AG04449 (cell line): ENCODE data around the gene PGAP1.
"Not testable (repeated sequence)": the region's sequence is repeated elsewhere in the genome, so short reads cannot be mapped to it uniquely, and the experiment has no call there.

Source experiments
- CTCF ChIA-PET: fragments of 350-600 bp; formaldehyde crosslinking; extraction: SDS; loops from one replicate; lab custom pipeline; 2021; ENCODE audit warnings: antibody characterized with exemption; lab: Yijun Ruan, JAX
- POLR2A ChIA-PET: fragments of 400-600, 350-600 bp; formaldehyde crosslinking; extraction: SDS; loops from one replicate; lab custom pipeline; 2020; ENCODE audit warnings: antibody characterized with exemption, inconsistent platforms; lab: Yijun Ruan, JAX
- DNase-seq: peaks from one replicate; pipeline ENCODE4 v3.0.0-alpha.2; 2010; ENCODE audit warnings: low read depth, low spot score
- H3K4me3 ChIP-seq: 2 replicates; pipeline ENCODE4 v1.5.1; 2011; ENCODE audit warnings: low read depth, mild to moderate bottlenecking, control low read depth, low read length
- TF ChIP-seq, protein P1 (sequence below): IDR thresholded peaks from one replicate; pipeline ENCODE4 v1.5.1; 2011; ENCODE audit warnings: mild to moderate bottlenecking, moderate library complexity, low read length, control low read depth, inconsistent platforms; ENCODE audit not compliant: insufficient read depth; ENCODE audit errors: missing control alignments

Gene PGAP1

DNA sequence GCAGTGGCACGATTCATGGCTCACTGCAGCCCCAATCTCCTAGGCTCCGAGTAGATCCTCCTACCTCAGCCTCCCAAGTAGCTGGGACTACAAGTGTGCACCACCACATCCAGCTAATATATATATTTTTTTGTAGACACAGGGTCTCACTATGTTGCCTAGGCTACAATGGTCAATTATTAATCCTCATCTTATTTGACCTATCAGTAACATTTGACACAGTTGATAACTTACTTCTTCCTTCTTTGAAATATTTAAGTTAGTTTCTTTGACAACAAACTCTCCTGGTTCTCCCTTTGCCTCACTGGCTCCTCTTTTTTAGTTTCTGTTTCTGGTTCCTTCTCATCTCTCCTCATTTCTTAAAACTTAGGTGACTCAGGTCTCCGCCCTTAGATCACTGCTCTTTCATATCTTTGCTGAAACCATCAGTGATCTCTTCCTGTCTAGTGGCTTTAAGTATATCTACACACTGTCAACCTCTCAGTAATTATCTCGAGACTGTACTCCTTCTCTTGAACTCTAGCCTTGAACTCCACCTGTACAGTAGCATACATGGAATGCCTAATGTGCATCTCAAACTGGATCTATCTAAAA, 11.5 kb downstream of the PGAP1 start:
- DNase-seq = no peak
- ChIA-PET POLR2A (no interaction called here), CTCF (no interaction called here)
- H3K4me3 ChIP-seq = no peak overlapping the region
- TF ChIP-seq, protein P1, sequence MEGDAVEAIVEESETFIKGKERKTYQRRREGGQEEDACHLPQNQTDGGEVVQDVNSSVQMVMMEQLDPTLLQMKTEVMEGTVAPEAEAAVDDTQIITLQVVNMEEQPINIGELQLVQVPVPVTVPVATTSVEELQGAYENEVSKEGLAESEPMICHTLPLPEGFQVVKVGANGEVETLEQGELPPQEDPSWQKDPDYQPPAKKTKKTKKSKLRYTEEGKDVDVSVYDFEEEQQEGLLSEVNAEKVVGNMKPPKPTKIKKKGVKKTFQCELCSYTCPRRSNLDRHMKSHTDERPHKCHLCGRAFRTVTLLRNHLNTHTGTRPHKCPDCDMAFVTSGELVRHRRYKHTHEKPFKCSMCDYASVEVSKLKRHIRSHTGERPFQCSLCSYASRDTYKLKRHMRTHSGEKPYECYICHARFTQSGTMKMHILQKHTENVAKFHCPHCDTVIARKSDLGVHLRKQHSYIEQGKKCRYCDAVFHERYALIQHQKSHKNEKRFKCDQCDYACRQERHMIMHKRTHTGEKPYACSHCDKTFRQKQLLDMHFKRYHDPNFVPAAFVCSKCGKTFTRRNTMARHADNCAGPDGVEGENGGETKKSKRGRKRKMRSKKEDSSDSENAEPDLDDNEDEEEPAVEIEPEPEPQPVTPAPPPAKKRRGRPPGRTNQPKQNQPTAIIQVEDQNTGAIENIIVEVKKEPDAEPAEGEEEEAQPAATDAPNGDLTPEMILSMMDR = no peak

GRCh38 chr2:196913691-196914090, 12.8 kb downstream of the PGAP1 start:
- no peak overlapping the region for H3K4me3 ChIP-seq
- TF ChIP-seq, protein P1 = no peak
- CTCF ChIA-PET = no interaction called here
- POLR2A ChIA-PET = no interaction called here
- DNase-seq = no peak

- not testable (repeated sequence) for H3K4me3 ChIP-seq
These were observed 21.1 kb downstream of the PGAP1 start for GRCh38 chr2:196905365-196905764.

GRCh38 chr2:196902828-196903227, 23.7 kb downstream of the PGAP1 start:
- POLR2A ChIA-PET = no interaction called here
- no peak overlapping the region for H3K4me3 ChIP-seq
- no peak for DNase-seq
- TF ChIP-seq, protein P1 = no peak
- CTCF ChIA-PET = interaction anchor here (1.1 kb wide), 1 partner anchor 475 kb away, joined by 3 read pairs; no protein-coding TSS in a partner anchor

More at GRCh38 chr2:196905365-196905764, 21.1 kb downstream of the PGAP1 start:
- POLR2A ChIA-PET, CTCF ChIA-PET, DNase-seq: not testable (repeated sequence)

- ChIA-PET CTCF (interaction anchor here (1.7 kb wide), 1 partner anchor 14 kb away, joined by 3 read pairs; no protein-coding TSS in a partner anchor), POLR2A (no interaction called here)
- no peak overlapping the region for H3K4me3 ChIP-seq
- TF ChIP-seq, protein P1 = no peak
- DNase-seq = no peak
These were observed 25.7 kb downstream of the PGAP1 start for GRCh38 chr2:196900843-196901242.

DNA sequence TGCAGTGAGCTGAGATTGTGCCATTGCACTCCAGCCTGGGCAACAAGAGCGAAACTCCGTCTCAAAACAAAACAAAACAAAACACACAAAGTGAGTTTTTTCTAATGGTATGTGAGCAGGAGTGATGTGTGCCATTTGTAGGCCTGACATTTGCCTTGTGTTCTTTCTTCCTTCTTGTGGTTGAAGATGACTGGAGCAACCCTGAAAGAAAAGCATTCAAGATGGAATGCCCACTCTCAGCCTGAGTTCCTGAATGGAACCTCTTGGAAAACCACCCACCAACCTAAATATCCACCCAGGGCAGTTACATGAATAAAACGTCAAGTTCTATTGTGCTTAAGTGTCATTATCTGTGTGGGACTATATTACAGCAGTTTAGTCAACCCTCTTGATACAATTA, 26.5 kb downstream of the PGAP1 start:
- no peak overlapping the region for H3K4me3 ChIP-seq
- no peak for DNase-seq
- ChIA-PET CTCF (no interaction called here), POLR2A (no interaction called here)
- TF ChIP-seq, protein P1 = no peak

- TF ChIP-seq, protein P1 = no peak
- no peak overlapping the region for H3K4me3 ChIP-seq
- no peak for DNase-seq
- ChIA-PET POLR2A (no interaction called here), CTCF (interaction anchor here (0.9 kb wide), 1 partner anchor 20 kb away, joined by 4 read pairs; no protein-coding TSS in a partner anchor)
These were observed 35.4 kb downstream of the PGAP1 start for GRCh38 chr2:196891136-196891535.
